HG03442 (cell line): Measurements from ENCODE around the gene CCR3.
"Not testable (repeated sequence)": the region's sequence is repeated elsewhere in the genome, so short reads cannot be mapped to it uniquely, and the experiment has no call there.

ENCODE experiments used
- ATAC-seq: cut with Tn5 transposase; IDR thresholded peaks from one replicate; pipeline ENCODE4 v1.9.1; 2021; ENCODE audit warnings: mild to moderate bottlenecking, moderate library complexity; ENCODE audit not compliant: unreplicated experiment

The CCR3 gene

DNA sequence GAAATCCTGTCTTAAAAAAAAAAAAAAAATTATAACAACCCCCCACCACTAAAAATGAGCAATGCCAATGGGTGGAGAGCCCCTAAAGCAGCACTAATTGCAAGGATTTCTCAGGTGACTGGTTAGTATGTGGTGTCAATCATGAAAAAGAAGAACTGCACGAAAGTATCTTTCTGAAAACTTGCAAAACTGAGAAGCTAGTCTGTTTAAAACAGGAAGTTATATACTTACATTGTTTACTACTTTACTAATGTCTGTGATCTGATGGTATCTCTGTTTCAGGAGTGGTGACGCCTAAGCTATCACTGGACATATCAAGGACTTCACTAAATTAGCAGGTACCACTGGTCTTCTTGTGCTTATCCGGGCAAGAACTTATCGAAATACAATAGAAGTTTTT lies at the start of gene CCR3:
Gene CCR3, plus strand, starts transcription at position 341 of the 400 bp plus-strand sequence. CDS start 22,699 bp downstream, outside the sequence.
- no peak for ATAC-seq

DNA sequence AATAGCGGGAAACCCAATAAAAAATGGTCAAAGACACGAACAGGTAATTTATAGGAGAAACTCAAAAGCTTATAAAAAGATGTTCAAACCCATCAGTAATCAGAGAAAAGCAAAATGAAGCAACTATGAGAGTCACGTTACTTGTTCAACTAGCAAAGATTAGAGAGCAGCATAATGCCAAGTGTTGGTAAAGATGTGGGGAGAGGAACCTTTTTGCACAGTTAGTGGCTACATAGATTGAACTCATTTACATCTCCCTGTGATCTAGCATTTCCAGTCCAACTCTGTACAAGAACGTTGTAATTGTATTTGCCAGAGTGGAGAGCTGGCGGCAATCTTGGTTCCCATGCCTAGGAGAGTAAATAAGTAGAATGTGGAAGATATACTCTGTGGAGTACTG lies 49.3 kb upstream of the CCR3 start:
- no peak for ATAC-seq

DNA sequence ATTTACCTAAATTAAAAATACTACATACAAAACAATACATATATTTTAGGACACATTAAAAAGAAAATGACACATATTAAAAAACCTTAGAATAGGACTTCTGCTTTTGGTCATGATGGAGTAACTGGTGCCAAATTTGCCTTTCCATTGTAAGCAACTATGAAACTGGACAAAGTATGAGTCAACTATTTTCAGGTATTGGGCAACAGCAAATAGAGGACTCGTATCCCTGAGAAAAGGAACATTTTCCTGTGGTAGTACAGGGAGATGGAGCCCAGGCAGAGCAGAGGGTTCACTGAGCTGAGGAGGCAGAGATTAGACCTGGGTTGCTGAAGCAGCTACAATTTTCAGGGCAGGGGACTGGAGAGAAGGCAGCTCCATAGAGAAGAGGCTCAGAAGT lies 48.8 kb upstream of the CCR3 start:
- no peak for ATAC-seq

DNA sequence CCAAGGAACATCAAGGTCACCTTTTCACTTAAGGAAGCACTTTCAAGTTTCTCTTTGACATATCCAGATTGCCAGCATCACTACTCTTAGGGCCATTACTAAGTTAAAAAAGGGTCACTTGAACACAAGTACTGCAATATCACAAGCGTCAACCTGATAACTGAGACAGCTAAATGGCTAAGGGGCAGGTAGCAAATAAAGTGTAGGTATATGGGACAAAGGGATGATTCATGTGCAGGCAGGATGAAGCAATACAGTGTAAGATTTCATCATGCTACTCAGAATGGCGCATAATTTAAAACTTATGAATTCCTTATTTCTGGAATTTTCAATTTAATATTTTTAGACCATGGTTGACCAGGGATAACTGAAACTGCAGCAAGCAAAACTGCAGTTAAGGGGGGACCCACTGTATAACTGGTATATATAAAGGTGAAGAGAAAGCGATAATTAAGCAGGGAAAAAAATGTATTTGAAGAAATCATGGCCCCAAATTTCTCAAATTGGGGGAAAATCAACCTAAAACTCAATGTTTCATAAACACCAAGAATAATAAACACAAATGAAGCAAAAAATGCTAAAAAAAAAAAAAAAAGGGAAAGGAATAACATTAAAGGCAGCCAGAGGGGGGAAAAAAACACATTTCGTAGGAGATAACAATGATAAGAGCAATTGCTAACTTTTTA lies 47.2 kb upstream of the CCR3 start:
- no peak for ATAC-seq

DNA sequence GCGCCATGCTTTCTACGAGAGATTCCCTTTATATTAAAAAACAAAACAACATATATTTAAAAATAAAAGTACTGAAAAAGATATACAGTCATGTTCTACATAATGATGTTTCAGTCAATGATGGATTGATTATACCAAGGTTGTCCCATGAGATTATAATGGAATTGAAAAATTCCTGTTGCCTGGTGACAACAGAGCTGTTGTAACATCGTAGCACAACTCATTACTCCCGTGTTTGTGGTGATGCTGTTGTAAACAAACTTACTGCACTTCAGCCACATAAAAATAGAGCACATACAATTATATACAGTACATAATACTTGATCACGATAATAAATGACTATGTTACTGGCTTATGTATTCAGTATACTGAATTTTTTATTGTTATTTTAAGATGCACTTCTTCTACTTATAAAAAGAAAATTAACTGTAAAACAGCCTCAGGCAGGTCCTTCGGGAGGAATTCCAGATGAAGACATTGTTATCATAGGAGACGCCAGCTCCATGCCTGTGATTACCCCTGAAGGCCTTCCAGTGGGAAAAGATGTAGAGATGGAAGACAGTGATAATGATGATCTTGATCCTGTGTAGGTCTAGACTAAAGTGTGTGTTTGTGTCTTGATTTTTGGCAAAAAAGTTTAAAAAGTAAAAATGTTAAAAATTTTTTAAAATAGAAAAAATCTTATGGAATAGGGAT lies 45.9 kb upstream of the CCR3 start:
- ATAC-seq, result no peak

DNA sequence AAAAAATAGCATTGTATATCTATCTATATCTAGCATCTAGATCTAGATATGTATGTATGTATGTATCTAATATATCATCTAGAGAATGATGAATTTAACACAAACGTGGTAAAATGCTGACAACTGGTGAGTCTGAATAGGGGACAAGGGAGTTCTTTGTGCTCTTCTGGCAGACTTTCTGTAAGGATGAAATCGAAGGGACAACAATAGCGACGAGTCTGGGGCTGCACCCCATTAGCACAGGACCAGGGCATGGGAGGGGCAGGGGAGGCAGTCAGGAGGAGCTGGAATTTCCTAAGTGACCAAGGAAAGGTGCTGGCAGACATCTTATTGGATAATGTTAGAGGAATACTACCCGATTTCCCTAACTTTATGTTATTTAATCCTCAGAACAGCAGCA lies 42.0 kb upstream of the CCR3 start:
- no peak for ATAC-seq

DNA sequence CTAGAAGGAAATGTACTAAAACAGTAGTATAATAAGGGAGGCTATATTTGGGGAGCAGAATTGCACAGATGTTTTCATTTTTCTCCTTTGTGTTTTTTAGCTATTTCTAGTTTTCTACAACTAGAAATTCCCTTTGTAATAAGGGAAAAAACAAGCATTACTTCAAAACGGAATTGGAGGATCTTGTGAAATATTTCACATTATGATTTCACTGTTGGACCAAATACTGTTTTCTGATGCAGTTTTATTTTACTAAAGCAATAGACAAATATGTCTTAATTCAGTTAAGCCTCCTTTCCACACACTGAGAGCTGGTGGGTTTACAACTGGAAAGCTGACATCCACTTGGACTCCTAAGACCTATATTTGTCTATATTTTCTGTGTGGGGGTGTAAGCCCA lies 41.5 kb upstream of the CCR3 start:
- ATAC-seq, result no peak

DNA sequence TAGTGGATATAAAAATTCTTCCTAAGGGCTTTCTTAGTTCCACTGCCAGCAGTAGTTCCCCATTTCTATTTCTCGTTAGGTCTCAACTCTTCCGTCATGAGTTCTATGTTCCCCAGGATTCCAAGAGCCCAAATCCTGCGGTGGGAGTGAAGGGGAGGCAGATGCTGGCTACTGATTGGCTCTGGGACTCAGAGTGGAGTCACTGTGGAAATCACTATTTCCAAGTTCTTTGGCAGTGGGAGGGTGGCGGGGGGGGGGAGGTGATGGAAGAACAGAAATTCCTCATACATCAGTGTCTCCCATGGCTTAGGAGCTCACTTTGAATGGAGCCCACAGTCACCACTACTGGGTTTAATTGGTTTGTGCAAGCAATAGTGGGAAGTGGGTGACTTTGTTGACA lies 39.7 kb upstream of the CCR3 start:
- no peak for ATAC-seq

DNA sequence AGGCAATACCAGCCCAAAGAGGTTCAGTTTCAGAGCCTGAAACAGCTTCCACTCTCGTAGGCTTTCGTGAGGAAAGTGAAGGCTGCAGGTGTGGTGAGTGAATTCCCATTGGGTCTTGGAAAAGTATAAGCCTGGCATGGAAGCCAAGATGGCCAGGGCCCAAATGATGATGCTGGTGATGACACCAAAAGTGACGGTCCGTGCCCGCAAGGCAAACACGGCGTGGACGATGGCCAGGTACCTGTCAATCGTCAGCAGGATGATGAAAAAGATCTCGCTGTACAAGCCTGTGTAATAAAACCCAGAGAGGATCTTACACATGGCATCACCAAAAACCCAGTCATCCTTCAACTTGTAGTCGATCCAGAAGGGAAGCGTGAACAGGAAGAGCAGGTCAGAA lies 38.6 kb upstream of the CCR3 start:
- ATAC-seq, result no peak

DNA sequence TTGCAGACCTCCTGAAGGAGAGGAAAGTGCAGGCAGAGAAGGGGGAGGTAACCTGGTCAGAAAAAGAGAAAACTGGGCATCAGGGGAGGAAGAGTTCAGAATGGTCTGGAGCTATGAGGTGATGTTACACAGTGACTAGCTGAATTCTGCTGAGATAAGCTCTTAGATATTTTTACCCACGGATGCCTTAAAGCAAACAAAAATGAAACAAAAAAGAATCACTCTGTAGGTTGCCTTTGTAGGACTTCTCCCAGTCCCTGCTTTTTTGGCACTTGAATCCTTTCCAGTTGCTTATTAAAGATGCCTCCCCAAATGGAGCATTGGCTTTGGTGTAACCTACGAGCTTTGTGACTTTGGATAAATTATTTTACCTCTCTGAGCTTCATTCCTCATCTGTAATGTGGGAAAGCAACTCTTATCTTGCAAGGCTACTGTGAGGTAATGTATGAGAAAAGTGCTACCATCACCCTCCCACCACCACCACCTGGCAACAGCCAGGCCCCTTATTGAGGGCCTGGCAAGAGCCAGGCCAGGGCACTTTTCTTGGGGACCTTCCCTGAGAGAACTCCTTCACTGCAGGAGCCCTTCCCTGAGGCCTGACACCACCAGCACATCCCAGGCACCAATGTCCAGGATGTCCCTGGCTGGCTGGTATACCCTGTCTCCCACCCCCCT lies 36.8 kb upstream of the CCR3 start:
- no peak for ATAC-seq

DNA sequence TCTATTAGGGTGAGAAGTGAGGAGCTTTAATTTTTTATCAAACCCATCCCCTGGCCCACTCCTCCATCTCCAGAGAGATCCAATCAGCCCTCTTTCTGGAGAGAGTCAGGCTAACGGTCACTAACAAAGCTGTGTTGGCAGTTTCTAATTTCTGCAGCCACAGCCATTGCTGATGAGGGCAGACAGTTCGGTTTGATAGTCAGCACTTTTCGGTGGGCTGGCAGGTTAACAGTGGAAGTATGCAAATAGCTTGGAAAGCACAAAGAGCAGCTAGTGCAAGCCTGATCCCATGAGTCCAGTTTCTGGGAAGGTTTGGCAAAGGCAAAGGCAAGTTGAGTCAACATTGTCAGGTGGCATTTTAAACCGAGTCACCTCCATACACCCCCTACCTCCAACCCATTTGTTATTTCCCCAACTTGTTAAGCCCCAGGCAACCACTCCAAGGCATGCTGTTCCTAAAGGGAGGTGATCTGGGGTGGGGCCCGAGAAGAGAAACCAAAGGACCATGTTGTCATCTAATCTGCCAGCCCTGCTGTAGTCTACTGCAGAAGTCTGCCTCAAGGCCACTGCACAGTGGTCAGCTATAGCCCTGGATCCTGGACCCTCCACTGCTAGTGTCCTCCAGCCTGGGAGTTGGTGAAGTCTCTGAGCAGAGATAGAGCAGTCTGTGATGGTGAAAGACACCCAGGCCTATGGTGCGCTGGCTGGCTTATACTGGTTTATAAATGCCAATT lies 35.8 kb upstream of the CCR3 start:
- no peak for ATAC-seq

DNA sequence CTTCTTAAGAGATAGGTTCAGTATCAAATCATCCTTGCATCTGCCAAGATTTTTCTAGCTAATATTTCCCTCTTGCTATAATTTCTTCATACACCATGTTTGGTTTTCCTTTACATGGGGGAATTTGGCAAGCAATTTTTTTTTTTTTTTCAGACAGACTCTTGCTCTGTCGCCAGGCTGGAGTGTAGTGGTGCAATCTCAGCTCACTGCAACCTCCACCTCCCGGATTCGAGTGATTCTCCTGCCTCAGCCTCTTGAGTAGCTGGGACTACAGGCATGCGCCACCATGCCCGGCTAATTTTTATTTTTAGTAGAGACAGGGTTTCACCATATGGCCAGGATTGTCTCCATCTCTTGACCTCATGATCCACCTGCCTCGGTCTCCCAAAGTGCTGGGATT lies 34.7 kb upstream of the CCR3 start:
- not testable (repeated sequence) for ATAC-seq

DNA sequence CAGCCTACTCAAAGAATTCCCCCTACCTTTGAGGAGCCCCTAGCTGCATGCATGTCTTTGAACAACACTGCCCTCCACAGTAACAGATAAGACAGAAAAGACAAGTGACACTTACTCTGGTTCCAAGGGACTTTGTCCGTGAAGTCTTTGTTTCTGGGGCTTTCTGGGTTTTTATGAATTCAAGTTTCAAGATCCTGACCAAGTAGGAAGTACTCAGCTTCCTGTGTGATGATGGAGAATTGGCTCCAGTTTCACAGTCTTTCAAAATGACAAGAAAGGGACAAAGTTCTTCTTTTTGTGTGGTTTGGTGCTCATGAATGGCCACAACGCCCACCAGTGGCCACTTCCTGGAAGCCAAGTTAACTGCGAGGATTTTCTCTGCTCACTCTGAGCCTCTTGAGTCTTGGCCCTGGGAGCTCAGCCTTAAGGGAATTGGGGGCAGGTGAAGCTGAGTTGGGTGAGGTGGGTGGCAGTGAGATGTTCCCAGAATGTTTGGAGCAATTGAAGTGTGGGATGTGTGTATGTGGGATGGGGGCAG lies 34.0 kb upstream of the CCR3 start, which contains the start of gene CCR1:
Gene CCR1, minus strand, starts transcription at position 147 of the 538 bp plus-strand sequence. CDS start 4,000 bp downstream, outside the sequence.
- ATAC-seq, result no peak

DNA sequence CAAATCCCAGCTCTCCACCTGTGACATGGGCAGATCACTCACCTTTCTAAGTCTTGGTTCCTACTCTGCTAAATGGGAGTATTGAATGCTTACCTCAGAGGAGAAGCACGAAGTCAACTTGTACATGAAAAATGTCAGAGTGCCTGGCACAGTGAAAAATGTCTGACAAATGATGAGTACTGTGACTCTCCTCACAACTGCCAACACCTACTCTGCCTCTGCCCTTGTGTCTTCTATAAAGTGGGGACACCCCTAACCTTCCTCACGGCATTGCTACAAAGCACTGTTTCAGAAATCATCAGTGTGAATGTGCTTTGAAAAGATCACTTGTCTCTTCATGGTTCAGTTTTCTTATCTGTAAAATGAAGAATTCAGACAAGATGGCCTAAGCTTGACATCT lies 33.2 kb upstream of the CCR3 start:
- no peak for ATAC-seq

DNA sequence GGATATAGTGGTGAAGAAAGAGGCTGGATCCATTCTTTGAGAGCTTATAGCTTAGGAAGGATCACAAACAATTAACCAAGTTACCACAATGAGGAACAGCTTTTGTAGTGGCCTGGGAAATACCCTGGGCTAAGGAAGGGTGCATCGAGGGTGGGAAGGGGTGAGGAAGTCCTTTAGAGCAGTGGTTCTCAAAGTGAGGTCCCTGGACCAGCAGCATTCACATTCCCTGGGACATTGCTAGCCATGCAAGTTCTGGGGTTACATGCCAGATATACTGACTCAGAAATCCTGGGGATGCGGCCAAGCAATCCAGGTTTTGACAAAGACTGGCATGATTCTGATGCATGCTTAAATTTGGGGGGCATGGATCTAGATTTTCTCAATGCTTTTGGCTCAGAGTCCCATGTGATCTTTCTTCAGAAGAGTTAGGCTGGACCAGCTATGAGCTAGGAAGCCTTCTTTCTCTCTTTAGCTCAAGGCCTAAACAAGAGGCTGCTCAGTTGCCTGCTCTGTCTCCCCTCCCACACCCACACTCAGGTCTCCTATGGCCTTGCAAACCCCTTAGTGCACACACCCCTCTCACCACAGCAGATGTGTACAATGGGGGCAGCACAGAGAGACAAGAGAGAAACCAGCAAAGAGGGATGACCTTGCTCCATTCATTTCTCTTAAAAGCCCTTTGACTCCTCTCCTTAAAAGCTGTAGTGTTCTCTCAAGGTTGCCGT lies 32.4 kb upstream of the CCR3 start:
- no peak for ATAC-seq

DNA sequence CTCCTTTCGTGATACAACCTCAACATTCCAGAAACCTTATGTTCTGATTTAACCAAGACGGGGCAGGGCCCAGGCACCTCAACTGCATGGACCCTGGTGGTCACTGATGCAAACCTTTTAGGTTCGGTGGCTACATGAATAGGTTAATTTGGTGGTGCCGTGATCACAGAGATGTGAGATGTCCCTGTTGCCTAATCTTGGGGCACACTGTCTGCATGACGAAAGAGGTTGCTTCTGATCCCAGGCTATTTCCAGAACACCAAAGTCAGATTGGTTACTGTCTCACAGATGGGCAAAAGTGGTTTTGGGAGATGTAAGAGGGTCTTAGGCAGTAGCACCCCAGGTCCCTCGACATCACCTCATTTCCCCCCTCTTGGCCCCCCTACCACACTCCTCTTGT lies 30.2 kb upstream of the CCR3 start:
- no peak for ATAC-seq

DNA sequence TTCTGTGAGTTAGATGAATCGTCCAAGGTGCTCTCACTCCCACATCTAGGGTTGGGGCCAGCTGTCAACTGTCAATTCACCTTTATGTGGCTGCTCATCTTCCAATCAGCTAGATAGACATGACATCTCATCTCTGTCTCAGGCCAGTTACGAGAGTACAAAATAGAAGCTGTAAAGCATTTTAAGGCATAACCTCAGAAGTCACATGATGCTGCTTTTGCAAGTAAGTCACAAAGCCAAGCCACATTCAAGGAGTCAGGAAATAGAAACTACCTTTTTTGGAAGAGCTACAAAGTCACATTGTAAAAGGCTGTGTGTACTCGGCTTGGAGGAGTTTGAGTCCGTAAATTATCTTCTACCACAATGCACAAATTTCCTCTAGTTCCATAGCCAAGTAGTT lies 29.1 kb upstream of the CCR3 start:
- no peak for ATAC-seq

DNA sequence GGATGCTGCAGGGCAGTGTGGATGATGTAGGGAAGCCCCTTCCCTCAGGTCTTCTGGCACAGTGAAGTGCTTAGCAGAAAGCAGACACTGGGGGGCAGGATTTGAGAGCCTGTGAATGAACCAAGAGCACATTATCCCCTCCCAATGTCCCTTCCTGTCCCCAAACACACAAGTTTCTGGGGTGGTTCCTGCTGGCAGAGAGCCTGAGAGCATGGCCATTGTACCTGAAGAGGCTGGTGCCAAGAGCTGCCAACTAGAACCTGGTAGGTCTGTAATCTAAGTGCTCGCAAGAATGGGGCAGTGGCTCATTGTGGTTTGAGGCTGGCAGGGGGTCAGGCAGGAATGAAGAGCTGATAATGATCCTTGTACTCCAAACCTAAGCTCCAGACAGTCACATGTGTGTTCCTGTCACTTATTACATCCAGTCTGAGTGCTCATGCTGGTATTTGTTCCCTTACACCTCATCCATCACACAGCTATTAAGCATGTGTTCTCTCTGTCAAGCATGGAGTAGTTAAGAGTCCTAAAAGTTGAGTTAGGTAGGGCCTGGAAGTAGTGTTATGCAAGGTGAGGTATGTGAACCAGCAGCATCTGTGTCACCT lies 27.4 kb upstream of the CCR3 start:
- ATAC-seq, result no peak

DNA sequence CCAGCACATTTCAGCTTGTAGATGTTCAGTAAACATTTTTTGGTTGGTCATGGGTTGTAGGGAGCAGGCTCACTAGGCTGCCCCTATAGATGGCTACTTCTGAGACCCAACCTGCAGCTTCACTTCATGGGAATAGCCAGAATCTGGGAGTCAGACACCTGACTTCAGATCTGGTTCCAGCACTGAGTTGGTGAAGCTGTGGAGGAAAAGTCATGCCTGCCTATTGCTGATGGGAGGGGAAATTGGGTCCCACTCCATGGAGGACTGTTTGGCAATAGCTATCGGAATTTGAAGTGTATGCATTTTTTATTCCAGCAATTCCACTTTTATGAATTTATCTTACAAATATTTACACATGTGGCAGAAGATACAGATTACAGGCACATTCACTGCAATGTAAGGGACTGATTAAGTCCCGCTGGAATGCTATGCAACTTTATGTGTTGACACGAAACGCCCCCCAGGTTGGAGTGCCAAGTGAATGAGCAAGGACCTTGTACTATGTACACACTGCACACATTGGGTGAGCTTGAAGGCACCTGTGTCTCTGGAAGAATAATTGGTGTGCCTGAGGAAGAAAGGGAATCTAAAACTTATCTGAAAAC lies 26.3 kb upstream of the CCR3 start:
- no peak for ATAC-seq
